Mesenteric fat pad (tissue), 1 donor: ENCODE results near the gene ZNF256. TPM values are rescaled to one million over a fixed set of nuclear protein-coding genes. Genes with fewer than 3 reads are reported as not detected.

ENCODE experiments used
- DNase-seq: peaks from one replicate; pipeline ENCODE4 v3.0.0-alpha.2; 2020; ENCODE audit warnings: low spot score
- total RNA-seq: library from RNA; stranded (reverse); fragmentation: NEBNext Ultra II Directional; extraction: Animal tissue kit (Norgen Biotek cat#: 25700); gene quantifications from one replicate; pipeline ENCODE4 v1.2.1, GENCODE V29; 2021
- donor health status: DM: yes; HTN: yes; CAD: no.

The ZNF256 gene
- total RNA-seq, 1 donor from 2014 or later = 4.0 TPM

DNA sequence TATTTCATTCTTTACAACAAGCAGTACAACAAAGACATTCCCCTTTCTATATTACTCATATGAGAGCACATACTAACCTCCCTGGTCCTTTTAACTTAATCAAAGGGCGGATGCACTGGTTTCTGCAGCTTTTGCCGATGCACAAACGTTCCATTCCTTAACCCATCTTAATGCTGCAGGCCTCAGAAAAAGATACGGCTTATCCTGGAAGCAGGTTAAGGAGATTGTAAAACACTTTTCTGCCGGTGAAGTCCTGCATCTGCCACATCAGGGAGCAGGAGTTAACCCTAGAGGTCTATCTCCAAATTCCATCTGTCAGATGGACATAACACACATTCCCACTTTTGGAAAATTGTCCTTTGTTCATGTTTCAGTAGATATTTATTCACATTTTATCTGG, 47.2 kb downstream of the ZNF256 start:
- DNase-seq = no peak

Other genes with a start within 250 kb of the ZNF256 start
- gene ZNF154, start 238.5 kb downstream of the ZNF256 start, total RNA-seq = 4.8 TPM
- gene ZNF671, start 220.1 kb downstream of the ZNF256 start, total RNA-seq = 3.9 TPM
- gene ZNF776, start 200.9 kb downstream of the ZNF256 start, total RNA-seq = 11.5 TPM
- 13.0 TPM for gene ZNF586, start 178.0 kb downstream of the ZNF256 start, total RNA-seq
- gene ZNF552, start 132.8 kb downstream of the ZNF256 start, total RNA-seq = 4.0 TPM
- 16.6 TPM for gene ZNF587B, start 117.4 kb downstream of the ZNF256 start, total RNA-seq
- gene ZNF587, start 97.8 kb downstream of the ZNF256 start, total RNA-seq = 25.7 TPM
- 19.7 TPM for gene ZNF814, start 58.7 kb downstream of the ZNF256 start, total RNA-seq
- gene ZNF417, start 31.1 kb downstream of the ZNF256 start, total RNA-seq = 11.1 TPM
- 5.2 TPM for gene ZNF418, start 12.3 kb downstream of the ZNF256 start, total RNA-seq
- gene C19orf18, start 26.8 kb upstream of the ZNF256 start, total RNA-seq = 1.3 TPM
- gene ZNF606, start 55.1 kb upstream of the ZNF256 start, total RNA-seq = 7.9 TPM
- not detected for gene ZSCAN1, start 86.3 kb upstream of the ZNF256 start, total RNA-seq
- 3.5 TPM for gene ZNF135, start 111.6 kb upstream of the ZNF256 start, total RNA-seq
- gene ZSCAN18, start 150.5 kb upstream of the ZNF256 start, total RNA-seq = 34.8 TPM
- gene ZNF329, start 203.1 kb upstream of the ZNF256 start, total RNA-seq = 8.3 TPM
- 20.5 TPM for gene ZNF274, start 235.4 kb upstream of the ZNF256 start, total RNA-seq